NCI-H748 (cell line): ENCODE results near the gene GSTK1.
A peak's percentile ranks its signal among the peaks of the same experiment; 100 is the strongest.
"Not testable (repeated sequence)": the region's sequence is repeated elsewhere in the genome, so short reads cannot be mapped to it uniquely, and the experiment has no call there.

Source experiments
- DNase-seq: peaks from one replicate; lab custom pipeline; 2025; ENCODE audit not compliant: unreplicated experiment; lab: John Stamatoyannopoulos, UW

Gene GSTK1

DNA sequence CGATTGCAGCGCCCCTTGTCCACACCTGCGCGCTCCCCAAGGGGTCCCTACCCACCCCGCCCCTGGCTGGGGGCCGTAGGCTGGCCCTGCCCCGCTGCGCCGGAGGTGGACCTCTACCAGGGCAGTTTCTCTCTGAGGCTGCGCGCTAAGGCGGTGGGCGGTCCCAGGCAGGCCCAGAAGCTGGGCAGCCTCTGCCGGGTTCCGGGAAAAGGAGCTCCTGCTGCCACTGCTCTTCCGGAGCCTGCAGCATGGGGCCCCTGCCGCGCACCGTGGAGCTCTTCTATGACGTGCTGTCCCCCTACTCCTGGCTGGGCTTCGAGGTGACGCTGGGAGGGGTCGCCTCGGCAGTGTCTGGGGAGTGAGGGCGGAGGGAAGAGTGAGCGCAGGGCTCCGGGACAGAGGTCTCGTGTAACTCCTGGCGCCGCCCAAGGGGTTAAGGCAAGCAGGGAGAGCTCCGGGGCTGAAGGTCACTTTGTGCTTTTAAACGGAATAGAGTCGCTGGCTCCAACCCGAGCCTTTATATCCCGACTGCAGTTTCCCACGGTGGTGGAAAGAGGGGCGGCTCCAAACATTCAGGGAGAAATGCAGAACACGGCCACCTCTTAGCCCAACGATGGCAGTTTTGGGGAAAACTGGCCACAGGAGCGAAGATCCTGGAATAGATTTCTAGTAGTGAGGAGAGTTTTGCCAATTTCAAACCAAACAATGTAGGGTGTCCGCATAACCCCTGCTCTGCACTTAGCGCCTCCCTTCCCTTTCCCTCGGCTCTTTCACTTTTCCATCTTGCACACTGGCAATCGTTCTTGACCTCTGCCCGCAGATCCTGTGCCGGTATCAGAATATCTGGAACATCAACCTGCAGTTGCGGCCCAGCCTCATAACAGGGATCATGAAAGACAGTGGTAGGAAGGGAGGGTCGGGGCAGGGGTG is at the start of gene GSTK1:
GSTK1 (plus strand) TSS at position 176 of the 930 bp plus-strand sequence; CDS start at position 249, 73 bp downstream.
- DNase-seq, result peak; percentile 76

DNA sequence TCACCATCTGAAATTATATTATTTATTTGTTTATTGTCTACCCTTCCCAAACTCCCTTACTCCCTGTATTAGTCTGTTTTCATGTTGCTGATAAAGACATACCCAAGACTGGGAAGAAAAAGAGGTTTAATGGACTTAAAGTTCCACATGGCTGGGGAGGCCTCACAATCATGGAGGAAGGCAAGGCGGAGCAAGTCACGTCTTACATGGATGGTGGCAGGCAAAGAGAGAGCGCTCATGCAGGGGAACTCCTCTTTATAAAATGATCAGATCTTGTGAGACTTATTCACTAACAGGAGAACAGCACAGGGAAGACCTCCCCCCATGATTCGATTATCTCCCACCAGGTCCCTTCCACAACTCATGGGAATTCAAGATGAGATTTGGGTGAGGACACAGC is 49.8 kb upstream of the GSTK1 start:
- not testable (repeated sequence) for DNase-seq

DNA sequence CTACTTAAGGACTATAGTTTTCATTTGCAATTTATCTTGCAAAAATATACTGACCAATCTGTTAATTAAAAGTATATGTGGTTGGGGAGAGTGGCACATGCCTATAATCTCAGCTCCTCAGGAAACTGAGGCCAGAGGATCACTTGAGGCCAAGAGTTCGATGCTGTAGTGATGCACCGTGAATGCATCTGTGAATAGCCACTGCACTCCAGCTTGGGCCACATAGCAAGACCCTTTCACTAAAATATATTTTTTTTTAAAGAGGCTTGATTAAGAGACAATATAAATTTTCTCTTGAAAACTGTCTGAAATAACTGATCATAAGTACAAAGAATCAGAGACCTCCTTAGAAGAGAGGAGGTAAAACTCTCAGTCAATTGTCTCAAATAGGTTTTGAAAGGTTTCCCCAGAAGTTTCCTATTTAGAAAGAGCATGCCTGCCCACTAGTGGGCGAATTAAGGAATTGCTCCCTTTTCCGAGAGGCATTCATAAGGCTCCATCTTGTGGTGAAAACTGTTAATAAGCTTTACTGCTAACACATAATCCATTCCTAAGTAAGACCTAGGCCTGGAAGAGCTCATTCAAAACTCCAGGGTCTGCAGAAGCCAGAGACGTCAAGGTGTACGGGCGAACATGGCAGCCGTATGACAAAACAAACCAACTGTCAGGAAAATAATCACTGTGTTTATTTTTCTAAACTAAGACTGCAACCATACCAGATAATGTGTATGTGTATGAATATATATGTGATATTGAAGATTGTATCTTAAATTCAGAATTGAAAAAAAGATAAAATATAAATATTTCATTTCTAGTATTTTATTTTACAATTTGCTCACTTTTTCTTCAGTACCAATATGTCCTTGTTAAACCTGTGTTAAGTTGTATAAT is 48.2 kb upstream of the GSTK1 start:
- peak; percentile 85 for DNase-seq

DNA sequence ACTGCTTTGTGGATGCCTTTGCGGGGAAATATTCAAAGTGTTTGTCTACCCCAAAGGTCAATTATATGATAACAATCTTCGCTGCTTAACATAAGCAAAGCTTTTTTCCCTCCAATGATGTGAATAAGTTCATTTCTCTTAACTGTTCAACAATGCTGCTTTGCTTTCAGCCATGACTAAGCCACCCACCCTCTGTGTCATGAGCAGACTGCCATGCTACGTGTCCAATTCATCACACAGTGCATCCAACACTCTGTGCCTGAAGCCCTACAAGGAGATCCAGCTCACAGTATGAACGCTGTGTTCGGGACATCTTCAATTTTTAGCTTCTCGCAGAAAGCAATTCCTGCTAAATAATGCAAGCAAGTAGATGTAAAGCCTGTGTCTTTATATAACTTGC is 47.1 kb upstream of the GSTK1 start:
- DNase-seq, result no peak

DNA sequence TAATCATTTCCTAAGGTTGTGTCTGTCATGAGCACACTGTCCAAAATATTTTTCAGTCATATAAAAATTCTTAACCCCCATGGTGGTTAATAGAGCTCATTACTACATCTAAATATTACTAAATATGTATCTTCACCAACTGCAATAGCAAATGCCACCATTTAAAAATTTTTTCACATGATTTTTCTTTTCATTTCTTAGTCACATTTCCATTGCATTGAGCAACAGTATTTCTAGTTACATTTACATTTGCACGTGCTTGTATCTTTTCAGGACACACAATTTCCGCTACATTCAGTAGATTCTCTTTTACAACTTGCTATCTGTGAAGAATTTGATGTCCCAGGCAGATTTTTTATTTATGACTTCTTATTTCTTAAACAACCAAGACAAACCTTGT is 46.6 kb upstream of the GSTK1 start:
- no peak for DNase-seq

DNA sequence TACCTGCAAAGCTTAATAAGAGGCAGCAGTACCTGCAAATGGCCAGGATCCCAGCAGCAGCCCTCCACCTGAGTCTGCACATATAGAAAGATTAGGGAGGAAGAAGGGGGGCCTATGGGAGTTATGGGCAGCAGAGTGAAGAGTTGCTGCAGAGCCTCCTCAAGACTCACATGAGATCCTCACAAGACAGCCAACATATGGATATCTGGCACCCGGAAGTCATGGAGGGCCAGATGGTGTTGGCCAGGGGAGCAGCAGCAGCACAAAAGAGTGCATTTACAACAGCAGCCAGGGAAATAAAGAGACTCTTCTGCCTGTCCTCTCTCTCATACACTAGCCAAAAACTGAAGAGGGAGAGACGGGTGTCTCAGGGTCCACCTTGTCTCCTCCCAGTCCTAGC is 45.4 kb upstream of the GSTK1 start:
- DNase-seq, result no peak

DNA sequence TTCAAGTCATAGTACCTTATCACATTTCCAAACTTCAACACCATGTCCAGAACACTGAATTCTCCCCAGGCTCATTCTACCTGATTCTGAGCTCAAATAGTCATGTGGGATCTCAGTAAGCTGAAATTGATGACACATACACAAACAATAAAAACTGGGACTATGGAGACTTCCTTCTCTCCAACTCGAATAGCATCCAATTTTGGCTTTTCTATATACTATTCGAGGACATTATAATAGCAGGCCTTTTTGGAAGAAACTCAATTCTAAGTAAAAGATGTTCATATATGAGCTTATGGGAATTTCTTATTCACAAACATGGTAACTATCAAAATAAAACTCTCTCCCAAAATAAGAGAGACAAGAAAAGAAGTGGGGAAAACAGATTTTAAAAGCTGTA is 42.0 kb upstream of the GSTK1 start:
- DNase-seq, result no peak

DNA sequence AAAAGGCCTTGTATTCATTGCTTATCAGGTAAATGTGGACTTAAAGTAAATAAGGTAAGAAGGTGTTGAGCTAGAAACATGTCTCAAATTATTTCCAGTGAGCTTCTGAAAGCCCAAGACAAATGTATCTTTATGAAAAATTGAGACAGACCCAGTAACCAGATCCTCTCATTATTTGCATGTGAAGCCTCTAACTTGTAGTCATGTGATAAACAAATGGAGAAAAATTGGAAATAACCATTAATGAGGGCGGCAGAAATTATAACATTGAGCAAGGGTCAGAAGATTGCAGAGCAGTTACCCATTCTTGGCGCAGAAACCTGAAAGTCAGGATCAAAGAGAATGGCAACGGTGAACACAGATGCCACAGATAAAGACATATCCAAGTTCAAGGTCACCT is 41.5 kb upstream of the GSTK1 start, which contains the start of gene TAS2R40:
TAS2R40 (plus strand) TSS at position 301 of the 400 bp plus-strand sequence; CDS start at position 343, 42 bp downstream.
- DNase-seq, result no peak

DNA sequence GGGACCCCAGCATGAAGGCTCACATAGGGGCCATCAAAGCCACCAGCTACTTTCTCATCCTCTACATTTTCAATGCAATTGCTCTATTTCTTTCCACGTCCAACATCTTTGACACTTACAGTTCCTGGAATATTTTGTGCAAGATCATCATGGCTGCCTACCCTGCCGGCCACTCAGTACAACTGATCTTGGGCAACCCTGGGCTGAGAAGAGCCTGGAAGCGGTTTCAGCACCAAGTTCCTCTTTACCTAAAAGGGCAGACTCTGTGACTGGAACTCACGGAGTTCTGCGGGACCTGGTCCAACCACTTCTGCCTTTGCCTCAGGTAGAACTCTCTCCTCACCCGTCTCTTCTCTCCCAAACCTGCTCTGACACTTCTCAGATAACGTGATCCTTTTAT is 40.5 kb upstream of the GSTK1 start:
- DNase-seq, result no peak

DNA sequence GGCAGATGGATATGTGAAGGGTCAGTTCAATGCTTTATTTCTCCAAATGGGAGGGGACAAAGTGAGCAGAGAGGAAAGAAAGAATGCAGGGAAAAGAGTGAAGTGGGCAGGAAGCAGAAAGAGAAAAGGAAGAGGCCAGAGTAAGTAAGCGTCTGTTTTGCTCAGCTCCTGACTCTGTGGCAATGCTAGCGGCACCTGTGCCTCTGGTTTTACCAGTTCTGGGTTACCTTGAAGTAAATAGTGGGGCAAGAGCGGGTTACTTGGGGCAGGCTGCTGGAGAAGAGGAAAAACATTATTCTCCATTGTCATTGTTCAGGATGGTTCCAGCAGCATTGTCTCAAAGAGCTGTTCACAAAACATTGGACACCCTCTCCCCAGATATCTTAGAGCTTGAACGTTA is 39.5 kb upstream of the GSTK1 start:
- DNase-seq, result no peak

DNA sequence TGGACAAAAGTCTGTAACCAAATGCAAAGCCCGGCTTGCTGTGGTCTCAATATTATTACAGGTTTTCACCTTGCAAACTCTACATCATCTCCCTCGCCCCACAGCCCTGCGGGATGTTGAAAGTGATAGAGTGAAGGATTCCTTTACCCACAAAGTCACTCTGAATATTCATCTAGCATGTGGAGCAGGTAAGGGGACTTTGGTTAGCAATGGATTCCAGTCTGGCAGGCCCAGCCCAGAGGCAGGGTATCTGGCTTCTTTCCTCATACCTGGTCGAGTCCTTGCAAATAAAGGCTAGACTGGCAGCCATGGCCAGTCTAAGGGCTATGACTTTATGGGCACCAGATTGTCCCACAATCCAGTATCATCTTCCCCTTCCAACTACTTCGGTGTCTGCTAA is 38.2 kb upstream of the GSTK1 start:
- DNase-seq, result no peak

DNA sequence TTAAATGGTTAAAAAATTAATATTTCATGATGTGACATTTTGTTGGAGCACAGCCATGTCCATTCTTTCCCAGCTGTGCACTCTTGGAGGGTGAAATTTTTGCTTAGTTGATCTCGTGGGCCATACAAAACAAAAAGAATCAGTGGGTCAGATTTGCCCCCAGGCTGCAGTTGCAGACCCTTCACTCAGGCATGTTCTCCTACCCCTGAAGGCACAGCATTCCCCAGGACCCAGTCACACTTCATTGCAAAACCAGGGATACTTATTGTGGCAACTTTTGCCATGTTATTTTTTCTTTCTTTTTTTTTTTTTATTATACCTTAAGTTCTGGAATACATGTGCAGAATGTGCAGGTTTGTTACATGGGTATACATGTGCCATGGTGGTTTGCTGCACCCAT is 35.4 kb upstream of the GSTK1 start:
- no peak for DNase-seq

DNA sequence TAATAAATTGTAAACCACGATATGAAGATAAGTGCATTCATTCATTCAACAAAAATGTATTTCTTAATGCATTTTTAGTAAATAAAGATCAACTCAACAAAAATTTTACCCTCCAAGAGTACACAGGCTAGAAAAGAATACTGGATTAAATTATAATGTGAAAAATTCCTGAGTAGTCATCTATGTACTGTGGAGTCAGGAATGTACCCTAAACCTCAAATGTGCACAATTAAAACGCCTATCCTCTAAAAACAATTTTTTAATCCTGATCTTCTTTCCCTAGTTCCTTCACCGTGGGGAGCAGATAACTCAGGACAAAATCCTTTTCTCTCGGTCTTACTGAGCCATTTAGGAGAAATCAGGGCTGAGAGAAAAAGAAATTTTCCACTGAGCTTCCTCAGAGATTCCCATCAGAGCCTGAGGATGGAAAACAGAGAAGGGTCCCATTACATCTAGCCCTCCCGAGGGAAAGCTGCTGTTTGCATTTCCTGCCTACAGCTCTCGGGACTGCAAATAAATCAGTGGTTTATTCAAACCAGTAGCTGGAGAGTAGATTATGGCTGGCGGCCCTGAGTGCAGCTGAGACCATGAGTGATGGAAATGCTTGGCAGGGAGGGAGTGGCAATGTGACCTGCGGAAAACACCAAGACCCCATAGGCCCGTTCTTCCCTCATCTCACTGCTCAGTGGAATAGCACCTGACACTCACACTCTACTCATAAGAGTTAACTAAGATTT is 34.0 kb upstream of the GSTK1 start:
- peak; percentile 52 for DNase-seq

DNA sequence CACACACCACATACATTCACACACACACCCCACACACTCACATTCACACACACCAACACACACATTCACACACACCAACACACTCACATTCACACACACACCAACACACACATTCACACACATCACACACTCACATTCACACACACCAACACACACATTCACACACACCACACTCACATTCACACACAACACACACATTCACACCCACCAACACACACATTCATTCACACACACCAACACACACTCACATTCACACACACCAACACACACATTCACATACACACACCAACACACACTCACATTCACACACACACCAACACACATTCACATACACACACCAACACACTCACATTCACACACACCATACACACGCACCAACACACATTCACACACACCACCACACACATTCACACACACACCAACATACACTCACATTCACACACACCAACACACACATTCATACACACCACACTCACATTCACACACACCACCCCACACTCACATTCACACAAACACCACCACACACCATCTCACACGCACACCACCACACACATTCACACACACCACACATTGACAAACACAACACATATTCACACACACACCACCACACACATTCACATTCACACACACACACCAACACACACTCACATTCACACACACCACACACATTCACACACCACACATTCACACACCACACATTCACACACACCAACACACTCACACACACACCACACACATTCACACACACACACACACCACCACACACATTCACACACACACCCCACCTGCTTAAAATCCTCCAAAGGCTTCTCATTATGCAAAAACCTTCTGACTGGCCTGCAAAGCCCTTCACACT is 32.4 kb upstream of the GSTK1 start:
- no peak for DNase-seq

DNA sequence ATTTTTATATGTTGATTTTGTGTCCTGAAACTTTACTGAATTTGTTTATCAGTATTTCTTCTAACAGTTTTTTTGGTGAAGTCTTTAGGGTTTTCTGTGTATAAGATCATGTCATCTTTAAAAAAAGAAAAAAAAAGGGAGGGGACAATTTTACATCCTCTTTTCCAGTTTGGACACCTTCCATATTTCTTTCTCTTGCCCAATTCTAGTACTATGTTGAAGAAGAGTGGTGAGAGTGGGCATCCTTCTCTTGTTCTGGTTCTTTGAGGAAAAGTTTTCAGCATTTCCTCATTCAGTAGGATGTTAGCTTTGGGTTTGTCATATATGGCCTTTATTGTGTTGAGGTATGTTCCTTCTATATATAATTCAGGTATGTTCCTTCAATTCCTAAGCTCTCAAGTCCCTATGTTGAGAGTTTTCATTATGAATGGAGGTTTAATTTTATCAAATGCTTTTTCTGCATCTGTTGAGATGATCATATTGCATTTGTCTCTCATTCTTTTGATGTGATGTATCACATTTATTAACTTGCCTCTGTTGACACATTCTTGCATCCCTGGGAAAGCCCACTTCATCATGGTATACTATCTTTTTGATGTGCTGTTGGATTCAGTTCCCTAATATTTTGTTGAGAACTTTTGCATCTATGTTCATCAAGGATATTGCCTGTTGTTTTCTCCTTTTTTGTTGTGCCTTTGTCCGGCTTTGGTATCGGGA is 29.3 kb upstream of the GSTK1 start:
- no peak for DNase-seq

DNA sequence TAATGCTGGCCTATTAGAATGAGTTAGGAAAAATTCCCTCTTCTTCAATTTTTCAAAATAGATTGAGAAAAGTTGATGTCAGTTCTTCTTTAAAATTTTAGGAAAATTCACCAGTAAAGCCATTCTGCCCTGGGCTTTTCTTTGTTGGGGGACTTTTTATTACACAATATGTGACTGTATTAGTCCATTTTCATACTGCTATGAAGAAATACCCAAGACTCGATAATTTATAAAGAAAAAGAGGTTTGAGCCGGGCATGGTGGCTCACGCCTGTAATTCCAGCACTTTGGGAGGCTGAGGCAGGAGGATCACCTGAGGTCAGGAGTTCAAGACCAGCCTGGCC is 28.7 kb upstream of the GSTK1 start:
- no peak for DNase-seq

DNA sequence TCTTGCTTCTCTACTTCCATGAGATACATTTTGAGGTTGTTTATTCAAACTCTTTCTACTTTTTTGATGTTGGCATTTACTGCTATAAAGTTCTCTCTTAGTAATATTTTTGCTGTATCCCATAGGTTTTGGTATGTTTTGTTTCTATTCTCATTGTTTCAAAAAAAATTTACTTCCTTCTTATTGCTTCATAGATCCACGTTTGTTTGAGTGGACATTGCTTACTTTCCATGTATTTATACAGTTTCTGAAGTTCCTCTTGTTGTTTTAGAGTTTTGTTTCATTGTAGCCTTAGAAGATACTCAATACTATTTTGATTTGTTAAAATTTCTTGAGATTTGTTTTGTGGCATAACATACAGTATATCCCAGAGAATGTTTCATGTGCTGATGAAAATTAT is 27.7 kb upstream of the GSTK1 start:
- DNase-seq, result no peak

DNA sequence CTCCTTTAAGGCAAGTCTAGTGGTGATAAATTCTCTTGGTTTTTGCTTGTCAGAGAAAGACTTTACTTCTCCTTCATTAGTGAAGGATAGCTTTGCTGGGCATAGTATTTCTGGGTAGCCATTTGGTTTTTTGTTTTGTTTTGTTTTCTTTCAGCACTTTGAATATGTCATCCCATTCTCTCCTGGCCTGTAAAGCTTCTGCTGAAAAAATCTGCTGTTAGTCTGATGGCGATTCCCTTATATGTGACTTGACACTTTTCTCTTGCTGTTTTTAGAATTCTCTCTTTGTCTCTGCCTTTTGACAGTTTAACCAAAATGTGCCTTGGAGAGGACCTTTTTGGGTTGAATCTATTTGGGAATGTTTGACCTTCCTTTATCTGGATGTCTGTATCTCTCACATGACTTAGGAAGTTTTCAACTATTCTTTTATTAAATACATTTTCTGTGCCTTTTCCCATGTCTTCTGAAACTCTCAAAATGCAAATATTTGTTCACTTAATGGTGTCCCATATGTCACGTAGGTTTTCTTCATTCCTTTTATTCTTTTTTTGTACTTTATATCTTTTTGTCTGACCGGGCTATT is 26.7 kb upstream of the GSTK1 start:
- DNase-seq, result no peak

DNA sequence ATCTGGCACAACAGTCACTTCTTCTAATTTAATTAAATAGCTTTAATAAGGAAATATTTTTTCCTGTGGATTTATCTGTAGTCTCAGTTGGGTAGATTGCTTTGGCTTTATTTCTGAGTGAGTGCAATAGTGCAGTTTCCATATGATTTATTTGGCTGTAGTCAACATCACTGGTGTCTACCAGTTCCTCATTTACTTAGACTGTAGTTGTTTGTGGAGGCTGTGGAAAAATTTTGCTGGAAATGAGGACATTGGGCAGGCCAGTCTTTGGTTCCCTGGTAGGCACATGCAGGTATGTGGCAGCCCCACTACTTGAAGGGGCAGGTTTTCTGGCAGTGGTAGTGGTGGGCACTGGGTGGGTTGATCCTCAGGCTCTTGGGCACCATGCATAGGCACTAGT is 25.9 kb upstream of the GSTK1 start:
- DNase-seq, result no peak
